Measurements from ENCODE around the gene MTCH1.
"Not testable (repeated sequence)": the region's sequence is repeated elsewhere in the genome, so short reads cannot be mapped to it uniquely, and the experiment has no call there.

MTCH1 gene

GRCh38 chr6:36955136-36955535, 30.9 kb downstream of the MTCH1 start:
- no peak overlapping the region for H3K27ac ChIP-seq (ENCODE audit: low read depth, low read length)
- no peak overlapping the region for H3K4me3 ChIP-seq (ENCODE audit: low read depth, low read length)
- H3K9ac ChIP-seq (ENCODE audit: low read length): no peak overlapping the region
- H3K36me3 ChIP-seq (ENCODE audit: control insufficient read depth, insufficient read depth, low read length): no peaks in the 10 kb centered on the region
- H3K27me3 ChIP-seq (ENCODE audit: control insufficient read depth, insufficient read depth, low read length): no peaks in the 10 kb centered on the region
- H3K9me3 ChIP-seq (ENCODE audit: control insufficient read depth, insufficient read depth, low read depth, low read length): no peaks in the 10 kb centered on the region
- H3K4me1 ChIP-seq (ENCODE audit: control insufficient read depth, insufficient read depth, low read length): peaks cover under 1% of the 10 kb centered on the region

- H3K27ac ChIP-seq (ENCODE audit: low read depth, low read length): no peak within 1 kb of the TSS
- H3K9ac ChIP-seq (ENCODE audit: low read length): no peak within 1 kb of the TSS
- H3K4me1 ChIP-seq (ENCODE audit: control insufficient read depth, insufficient read depth, low read length): peaks cover 8% of the 10 kb centered on the region
Measured at GRCh38 chr6:36954262-36954931, 31.6 kb downstream of the MTCH1 start, which contains the start of gene PI16. TSS of gene PI16 (plus strand) at chr6:36954738. CDS start at chr6:36954761, 23 bp downstream.

GRCh38 chr6:36953931-36954261, 32.1 kb downstream of the MTCH1 start:
- Histone ChIP-seq H3K27me3 (ENCODE audit: control insufficient read depth, insufficient read depth, low read length) (no peaks in the 10 kb centered on the region), H3K4me1 (ENCODE audit: control insufficient read depth, insufficient read depth, low read length) (peaks cover 10% of the 10 kb centered on the region), H3K9ac (ENCODE audit: low read length) (no peak overlapping the region), H3K27ac (ENCODE audit: low read depth, low read length) (no peak overlapping the region), H3K4me3 (ENCODE audit: low read depth, low read length) (no peak overlapping the region), H3K9me3 (ENCODE audit: control insufficient read depth, insufficient read depth, low read depth, low read length) (no peaks in the 10 kb centered on the region), H3K36me3 (ENCODE audit: control insufficient read depth, insufficient read depth, low read length) (no peaks in the 10 kb centered on the region)

More at GRCh38 chr6:36954262-36954931, 31.6 kb downstream of the MTCH1 start, which contains the start of gene PI16:
- no peaks in the 10 kb centered on the region for H3K9me3 ChIP-seq (ENCODE audit: control insufficient read depth, insufficient read depth, low read depth, low read length)
- H3K27me3 ChIP-seq (ENCODE audit: control insufficient read depth, insufficient read depth, low read length): no peaks in the 10 kb centered on the region
- H3K4me3 ChIP-seq (ENCODE audit: low read depth, low read length): no peak within 1 kb of the TSS
- H3K36me3 ChIP-seq (ENCODE audit: control insufficient read depth, insufficient read depth, low read length): no peaks in the 10 kb centered on the region

- Histone ChIP-seq H3K27ac (ENCODE audit: low read depth, low read length) (no peak overlapping the region), H3K4me1 (ENCODE audit: control insufficient read depth, insufficient read depth, low read length) (peaks cover 10% of the 10 kb centered on the region), H3K36me3 (ENCODE audit: control insufficient read depth, insufficient read depth, low read length) (no peaks in the 10 kb centered on the region), H3K9me3 (ENCODE audit: control insufficient read depth, insufficient read depth, low read depth, low read length) (no peaks in the 10 kb centered on the region), H3K27me3 (ENCODE audit: control insufficient read depth, insufficient read depth, low read length) (no peaks in the 10 kb centered on the region), H3K4me3 (ENCODE audit: low read depth, low read length) (no peak overlapping the region), H3K9ac (ENCODE audit: low read length) (no peak overlapping the region)
Measured at GRCh38 chr6:36949636-36950035, 36.4 kb downstream of the MTCH1 start.

GRCh38 chr6:36949076-36949475, 36.9 kb downstream of the MTCH1 start:
- peaks cover 10% of the 10 kb centered on the region for H3K4me1 ChIP-seq (ENCODE audit: control insufficient read depth, insufficient read depth, low read length)
- not testable (repeated sequence) for H3K27me3 ChIP-seq (ENCODE audit: control insufficient read depth, insufficient read depth, low read length); H3K27ac ChIP-seq (ENCODE audit: low read depth, low read length); H3K9ac ChIP-seq (ENCODE audit: low read length); H3K9me3 ChIP-seq (ENCODE audit: control insufficient read depth, insufficient read depth, low read depth, low read length); H3K4me3 ChIP-seq (ENCODE audit: low read depth, low read length); H3K36me3 ChIP-seq (ENCODE audit: control insufficient read depth, insufficient read depth, low read length)

- Histone ChIP-seq H3K27me3 (ENCODE audit: control insufficient read depth, insufficient read depth, low read length) (no peaks in the 10 kb centered on the region), H3K27ac (ENCODE audit: low read depth, low read length) (no peak overlapping the region), H3K9me3 (ENCODE audit: control insufficient read depth, insufficient read depth, low read depth, low read length) (no peaks in the 10 kb centered on the region), H3K4me3 (ENCODE audit: low read depth, low read length) (no peak overlapping the region), H3K36me3 (ENCODE audit: control insufficient read depth, insufficient read depth, low read length) (no peaks in the 10 kb centered on the region), H3K4me1 (ENCODE audit: control insufficient read depth, insufficient read depth, low read length) (peaks cover 10% of the 10 kb centered on the region), H3K9ac (ENCODE audit: low read length) (no peak overlapping the region)
Measured at GRCh38 chr6:36947570-36948351, 38.2 kb downstream of the MTCH1 start.

GRCh38 chr6:36946526-36946925, 39.5 kb downstream of the MTCH1 start:
- Histone ChIP-seq H3K9me3 (ENCODE audit: control insufficient read depth, insufficient read depth, low read depth, low read length) (no peaks in the 10 kb centered on the region), H3K27me3 (ENCODE audit: control insufficient read depth, insufficient read depth, low read length) (no peaks in the 10 kb centered on the region), H3K9ac (ENCODE audit: low read length) (no peak overlapping the region), H3K36me3 (ENCODE audit: control insufficient read depth, insufficient read depth, low read length) (no peaks in the 10 kb centered on the region), H3K4me1 (ENCODE audit: control insufficient read depth, insufficient read depth, low read length) (peaks cover 10% of the 10 kb centered on the region), H3K4me3 (ENCODE audit: low read depth, low read length) (no peak overlapping the region), H3K27ac (ENCODE audit: low read depth, low read length) (no peak overlapping the region)

GRCh38 chr6:36945301-36945700, 40.7 kb downstream of the MTCH1 start:
- peaks cover 6% of the 10 kb centered on the region for H3K9me3 ChIP-seq (ENCODE audit: control insufficient read depth, insufficient read depth, low read depth, low read length)
- H3K4me3 ChIP-seq (ENCODE audit: low read depth, low read length): no peak overlapping the region
- H3K9ac ChIP-seq (ENCODE audit: low read length): no peak overlapping the region
- no peak overlapping the region for H3K27ac ChIP-seq (ENCODE audit: low read depth, low read length)
- peaks cover 10% of the 10 kb centered on the region for H3K4me1 ChIP-seq (ENCODE audit: control insufficient read depth, insufficient read depth, low read length)
- no peaks in the 10 kb centered on the region for H3K27me3 ChIP-seq (ENCODE audit: control insufficient read depth, insufficient read depth, low read length)
- H3K36me3 ChIP-seq (ENCODE audit: control insufficient read depth, insufficient read depth, low read length): no peaks in the 10 kb centered on the region

- Histone ChIP-seq H3K9me3 (ENCODE audit: control insufficient read depth, insufficient read depth, low read depth, low read length) (peaks cover 9% of the 10 kb centered on the region), H3K4me1 (ENCODE audit: control insufficient read depth, insufficient read depth, low read length) (peaks cover 4% of the 10 kb centered on the region), H3K36me3 (ENCODE audit: control insufficient read depth, insufficient read depth, low read length) (no peaks in the 10 kb centered on the region), H3K9ac (ENCODE audit: low read length) (no peak overlapping the region), H3K27ac (ENCODE audit: low read depth, low read length) (no peak overlapping the region), H3K4me3 (ENCODE audit: low read depth, low read length) (no peak overlapping the region), H3K27me3 (ENCODE audit: control insufficient read depth, insufficient read depth, low read length) (no peaks in the 10 kb centered on the region)
Measured at GRCh38 chr6:36944650-36945049, 41.3 kb downstream of the MTCH1 start.

- not testable (repeated sequence) for H3K27ac ChIP-seq (ENCODE audit: low read depth, low read length); H3K9me3 ChIP-seq (ENCODE audit: control insufficient read depth, insufficient read depth, low read depth, low read length); H3K4me1 ChIP-seq (ENCODE audit: control insufficient read depth, insufficient read depth, low read length); H3K27me3 ChIP-seq (ENCODE audit: control insufficient read depth, insufficient read depth, low read length); H3K9ac ChIP-seq (ENCODE audit: low read length); H3K4me3 ChIP-seq (ENCODE audit: low read depth, low read length); H3K36me3 ChIP-seq (ENCODE audit: control insufficient read depth, insufficient read depth, low read length)
Measured at GRCh38 chr6:36942329-36942728, 43.7 kb downstream of the MTCH1 start.

GRCh38 chr6:36941561-36941960, 44.4 kb downstream of the MTCH1 start:
- H3K4me1 ChIP-seq (ENCODE audit: control insufficient read depth, insufficient read depth, low read length); H3K27ac ChIP-seq (ENCODE audit: low read depth, low read length); H3K9me3 ChIP-seq (ENCODE audit: control insufficient read depth, insufficient read depth, low read depth, low read length); H3K36me3 ChIP-seq (ENCODE audit: control insufficient read depth, insufficient read depth, low read length); H3K9ac ChIP-seq (ENCODE audit: low read length); H3K4me3 ChIP-seq (ENCODE audit: low read depth, low read length); H3K27me3 ChIP-seq (ENCODE audit: control insufficient read depth, insufficient read depth, low read length): not testable (repeated sequence)
